H1 (cell line): ENCODE measurements around the gene ADCY5. TPM values are rescaled to one million over a fixed set of nuclear protein-coding genes. Genes with fewer than 3 reads are reported as not detected.

Source experiments
- CHD7 ChIP-seq: fragments of 300-600 bp; sonication (generic); IDR thresholded peaks from 2 replicates; pipeline ENCODE4 v1.7.1; 2012; ENCODE audit warnings: low read length, moderate library complexity, mild to moderate bottlenecking, inconsistent platforms; ENCODE audit not compliant: insufficient replicate concordance
- EGR1 ChIP-seq: IDR thresholded peaks from 2 replicates; pipeline ENCODE4 v1.6.1; 2011; ENCODE audit warnings: low read depth, low read length, borderline replicate concordance
- polyA plus RNA-seq, 7 experiments: library from polyadenylated mRNA; depleted of rRNA in 3 of 7; stranded (reverse) in 5 of 7; unstranded in 2 of 7; fragments of >200 nt in 5 of 7; fragments of 200-250 nt in 2 of 7; gene quantifications; 1 replicate in 5 of 7; 2 replicates in 1 of 7; 4 replicates in 1 of 7; pipeline versions ENCODE4 v1.2.1 to v1.2.3, GENCODE V29; 2011 to 2013; ENCODE audit warnings: missing spikeins in 2 of 7, mixed read lengths in 2 of 7
- total RNA-seq: library from RNA; stranded (reverse); fragmentation: NEBNext Ultra II Directional; extraction: Animal tissue kit (Norgen Biotek cat#: 25700); gene quantifications from 2 replicates; pipeline ENCODE4 v1.2.1, GENCODE V29; 2021

Gene ADCY5
- total and polyA plus RNA-seq, 2 of the 8 experiments (the other 6 are each of a cell fraction or from before 2014, with no cell fraction given) = 18.9 to 40.8 TPM

GRCh38 chr3:123262868-123263267 lies 186.0 kb downstream of the ADCY5 start (continued):
- TF ChIP-seq CHD7 (no peak), EGR1 (no peak)
- TF ChIP-seq, all 59 proteins: peak for 0
